Breast epithelium (tissue), 3 donors: ENCODE data around the gene TXNRD1.

ENCODE experiments used
- CTCF ChIP-seq, 3 donors: fragments of 450-650 bp; IDR thresholded peaks; one replicate each; pipeline ENCODE4 v1.5.1; 2016 to 2017; ENCODE audit warnings: antibody characterized with exemption in 3 of 3, mild to moderate bottlenecking in 3 of 3, moderate library complexity in 3 of 3
- POLR2A ChIP-seq: fragments of 450-650 bp; IDR thresholded peaks from one replicate; pipeline ENCODE4 v1.6.1; 2016; ENCODE audit warnings: antibody characterized with exemption, mild to moderate bottlenecking, moderate library complexity
- POLR2AphosphoS5 ChIP-seq, 3 donors: sonication (generic); formaldehyde crosslinking; IDR thresholded peaks; one replicate each; pipeline ENCODE4 v1.6.1; 2017; ENCODE audit warnings: antibody characterized with exemption in 3 of 3

- TF ChIP-seq CTCF (IDR thresholded peaks at IDR 0.05) (no peak), POLR2A (no peak), POLR2AphosphoS5 (IDR thresholded peaks at IDR 0.05) (no peak)
Observed at GRCh38 chr12:104374806-104375205, 159.2 kb downstream of the TXNRD1 start.
